RWPE2 (cell line): ENCODE results near the gene UCK1.

Experiments used
- ATAC-seq: fragments of 200-7000 bp; cut with Tn5 transposase; 3 replicates; pipeline ENCODE4 v1.9.1; 2021; ENCODE audit warnings: low read depth
- DNase-seq: peaks from one replicate; pipeline ENCODE4 v3.0.0-alpha.2; 2020; ENCODE audit warnings: low spot score
- H3K27ac ChIP-seq: fragments of 450-650 bp; 2 replicates; pipeline ENCODE4 v1.5.1; 2017; ENCODE audit warnings: mild to moderate bottlenecking; ENCODE audit not compliant: poor library complexity, severe bottlenecking
- H3K27me3 ChIP-seq: fragments of 250-450 bp; sonication (Bioruptor Pico); 2 replicates; pipeline ENCODE4 v1.5.1; 2021; ENCODE audit warnings: mild to moderate bottlenecking, moderate library complexity; ENCODE audit not compliant: insufficient read depth, poor library complexity, severe bottlenecking
- H3K36me3 ChIP-seq: fragments of 250-450 bp; sonication (Bioruptor Pico); 2 replicates; pipeline ENCODE4 v1.5.1; 2020; ENCODE audit warnings: low read depth, mild to moderate bottlenecking, moderate library complexity
- H3K4me1 ChIP-seq: fragments of 250-450 bp; sonication (Bioruptor Pico); 2 replicates; pipeline ENCODE4 v1.5.1; 2021; ENCODE audit warnings: mild to moderate bottlenecking, moderate library complexity; ENCODE audit not compliant: insufficient read depth, poor library complexity, severe bottlenecking
- H3K4me3 ChIP-seq: fragments of 250-450 bp; sonication (Bioruptor Pico); 2 replicates; pipeline ENCODE4 v1.5.1; 2021; ENCODE audit warnings: mild to moderate bottlenecking, moderate library complexity; ENCODE audit not compliant: severe bottlenecking
- H3K9me3 ChIP-seq: fragments of 250-450 bp; sonication (Bioruptor Pico); 2 replicates; pipeline ENCODE4 v1.5.1; 2021; ENCODE audit warnings: mild to moderate bottlenecking, moderate library complexity; ENCODE audit not compliant: severe bottlenecking
- CTCF ChIP-seq: fragments of 450-650 bp; IDR thresholded peaks from one replicate; pipeline ENCODE4 v1.5.1; 2017; ENCODE audit warnings: mild to moderate bottlenecking, moderate library complexity; ENCODE audit not compliant: poor library complexity, severe bottlenecking

Gene UCK1

GRCh38 chr9:131513177-131513576 lies 17.9 kb downstream of the UCK1 start:
- Histone ChIP-seq H3K4me3 (no peak overlapping the region), H3K27me3 (no peaks in the 10 kb centered on the region), H3K9me3 (no peaks in the 10 kb centered on the region), H3K4me1 (no peaks in the 10 kb centered on the region), H3K27ac (no peak overlapping the region), H3K36me3 (peaks cover 52% of the 10 kb centered on the region)
- DNase-seq (no peak), ATAC-seq (no peak)
- no peak for TF ChIP-seq CTCF

- Histone ChIP-seq H3K9me3 (no peaks in the 10 kb centered on the region), H3K4me1 (no peaks in the 10 kb centered on the region), H3K27ac (no peak overlapping the region), H3K4me3 (no peak overlapping the region), H3K27me3 (no peaks in the 10 kb centered on the region), H3K36me3 (peaks cover 41% of the 10 kb centered on the region)
- no peak for TF ChIP-seq CTCF
- DNase-seq (no peak), ATAC-seq (no peak)
These were observed 19.2 kb downstream of the UCK1 start for GRCh38 chr9:131511880-131512279.

GRCh38 chr9:131511416-131511815 lies 19.6 kb downstream of the UCK1 start:
- Histone ChIP-seq H3K4me3 (no peak overlapping the region), H3K9me3 (no peaks in the 10 kb centered on the region), H3K27ac (no peak overlapping the region), H3K27me3 (no peaks in the 10 kb centered on the region), H3K4me1 (no peaks in the 10 kb centered on the region), H3K36me3 (peaks cover 37% of the 10 kb centered on the region)
- TF ChIP-seq CTCF, result no peak
- DNase-seq (no peak), ATAC-seq (no peak)

GRCh38 chr9:131505012-131505411 lies 26.1 kb downstream of the UCK1 start:
- H3K27ac ChIP-seq, result no peak overlapping the region
- no peaks in the 10 kb centered on the region for H3K27me3 ChIP-seq
- peaks cover 5% of the 10 kb centered on the region; the same call in 1 of the 2 replicates for H3K36me3 ChIP-seq
- DNase-seq (no peak), ATAC-seq (no peak)
- no peak overlapping the region for H3K4me3 ChIP-seq
- TF ChIP-seq CTCF, result no peak
- H3K4me1 ChIP-seq, result no peaks in the 10 kb centered on the region
- no peaks in the 10 kb centered on the region for H3K9me3 ChIP-seq

GRCh38 chr9:131503626-131504465 lies 27.2 kb downstream of the UCK1 start:
- peaks cover 16% of the 10 kb centered on the region; the same call in 1 of the 2 replicates for H3K36me3 ChIP-seq
- no peak for DNase-seq
- H3K27ac ChIP-seq, result peak overlapping the region; percentile 4
- TF ChIP-seq CTCF, result peak; percentile 12
- no peaks in the 10 kb centered on the region for H3K4me1 ChIP-seq
- H3K27me3 ChIP-seq, result no peaks in the 10 kb centered on the region
- ATAC-seq, result peak; percentile 24
- H3K4me3 ChIP-seq, result peak overlapping the region; percentile 81
- no peaks in the 10 kb centered on the region for H3K9me3 ChIP-seq
